HL-60 (cell line): ENCODE results near the gene EVX2.

ENCODE experiments used
- CTCF ChIP-seq: IDR thresholded peaks from one replicate; pipeline ENCODE4 v1.5.1; 2011; ENCODE audit warnings: low read length, control low read depth, inconsistent platforms; ENCODE audit not compliant: insufficient read depth
- GABPA ChIP-seq: IDR thresholded peaks from 2 replicates; pipeline ENCODE4 v1.6.1; 2012; ENCODE audit warnings: low read depth
- POLR2AphosphoS5 ChIP-seq: IDR thresholded peaks from 2 replicates; pipeline ENCODE4 v1.6.1; 2012; ENCODE audit warnings: low read depth

- TF ChIP-seq POLR2AphosphoS5 (no peak), CTCF (no peak), GABPA (no peak)
These were observed 41.4 kb upstream of the EVX2 start for GRCh38 chr2:176124947-176125771.
